K562 (cell line): ENCODE data around the gene SDHAF1. TPM values are rescaled to one million over a fixed set of nuclear protein-coding genes. Genes with fewer than 3 reads are reported as not detected.

Source experiments
- ATAC-seq: fragments of 200-7000 bp; cut with Tn5 transposase; 3 replicates; pipeline ENCODE4 v1.9.1; 2020; ENCODE audit warnings: moderate library complexity
- BruUV-seq: library from RNA; stranded (reverse); fragments of 400-500 nt; replicated peaks from 2 replicates; lab custom pipeline; 2021; lab: Mats Ljungman, UMichigan
- CTCF ChIA-PET: fragments of 300-600 bp; formaldehyde crosslinking; extraction: SDS; loops from one replicate; lab custom pipeline; 2021; ENCODE audit warnings: low intra/inter-chr PET ratio; lab: Yijun Ruan, JAX
- POLR2A ChIA-PET: fragments of 300-600, 350-650 bp; sonication (Branson Sonifier 250); formaldehyde crosslinking; extraction: SDS; loops from one replicate; lab custom pipeline; 2021; ENCODE audit warnings: antibody characterized with exemption, inconsistent platforms; lab: Yijun Ruan, JAX
- DNase-seq, 4 experiments: peaks; one replicate each; pipeline versions ENCODE4 v3.0.0 to v3.0.0-alpha.2; 2011 to 2018; ENCODE audit warnings: low spot score in 3 of 4, mixed read lengths in 3 of 4; ENCODE audit errors: extremely low read depth in 1 of 4
- FAIRE-seq: peaks from 2 replicates; lab custom pipeline; 2011; peaks lifted over from hg19 to GRCh38; lab: Jason Lieb, UNC
- H2AFZ ChIP-seq: 2 replicates; pipeline ENCODE4 v1.6.0; 2011; ENCODE audit warnings: low read depth, low read length, control low read depth, inconsistent platforms
- H3K27ac ChIP-seq: fragments of 200-600 bp; 3 replicates; pipeline ENCODE4 v1.8.0; 2011; ENCODE audit warnings: low read depth, mild to moderate bottlenecking, control low read depth, inconsistent platforms, low read length, moderate library complexity, mixed read lengths; ENCODE audit errors: extremely low read depth
- H3K27me3 ChIP-seq, 2 experiments: fragments of 300-600 bp in 1 of 2; 2 replicates in 1 of 2; 3 replicates in 1 of 2; pipeline versions ENCODE4 v1.6.0 to v1.8.0; 2011; ENCODE audit warnings: inconsistent platforms in 2 of 2, low read length in 2 of 2, mild to moderate bottlenecking in 1 of 2, mixed read lengths in 1 of 2, moderate library complexity in 1 of 2; ENCODE audit not compliant: control insufficient read depth in 2 of 2, insufficient read depth in 2 of 2
- H3K36me3 ChIP-seq: fragments of 300-600 bp; 3 replicates; pipeline ENCODE4 v1.8.0; 2011; ENCODE audit warnings: mild to moderate bottlenecking, low read length, inconsistent platforms; ENCODE audit not compliant: control insufficient read depth, insufficient read depth
- H3K4me1 ChIP-seq, 2 experiments: fragments of 200-600 bp in 1 of 2; replicated peaks in 1 of 2; 2 replicates in 1 of 2; 3 replicates in 1 of 2; pipeline versions ENCODE4 v1.5.1 to v1.8.0; 2011; ENCODE audit warnings: inconsistent platforms in 2 of 2, low read length in 2 of 2, mild to moderate bottlenecking in 1 of 2, mixed read lengths in 1 of 2, moderate library complexity in 1 of 2; ENCODE audit not compliant: control insufficient read depth in 2 of 2, insufficient read depth in 2 of 2
- H3K4me2 ChIP-seq: 2 replicates; pipeline ENCODE4 v1.6.1; 2011; ENCODE audit warnings: low read length, control low read depth, inconsistent platforms, mixed read lengths; ENCODE audit not compliant: insufficient read depth
- H3K4me3 ChIP-seq: fragments of 200-600 bp; sonication (generic), shearing (Covaris generic); 2 replicates; pipeline ENCODE4 v1.5.1; 2016; ENCODE audit warnings: control low read depth, inconsistent platforms
- H3K79me2 ChIP-seq: fragments of 200-600 bp; 3 replicates; pipeline ENCODE4 v1.8.0; 2011; ENCODE audit warnings: low read length, inconsistent platforms; ENCODE audit not compliant: control insufficient read depth, insufficient read depth
- H3K9ac ChIP-seq, 2 experiments: 2 replicates each; pipeline versions ENCODE4 v1.6.0 to v1.6.1; 2011; ENCODE audit warnings: low read depth in 2 of 2, low read length in 2 of 2, control low read depth in 1 of 2, inconsistent platforms in 1 of 2, mild to moderate bottlenecking in 1 of 2, mixed read lengths in 1 of 2; ENCODE audit not compliant: insufficient read depth in 1 of 2
- H3K9me1 ChIP-seq: one replicate; pipeline ENCODE4 v1.6.0; 2011; ENCODE audit warnings: inconsistent platforms, mild to moderate bottlenecking, low read length, moderate library complexity; ENCODE audit not compliant: control insufficient read depth, insufficient read depth
- H3K9me3 ChIP-seq: replicated peaks from 2 replicates; pipeline ENCODE4 v1.5.1; 2011; ENCODE audit warnings: low read depth, low read length, inconsistent platforms; ENCODE audit not compliant: control insufficient read depth, insufficient read depth
- H4K20me1 ChIP-seq: replicated peaks from 2 replicates; pipeline ENCODE4 v1.6.1; 2011; ENCODE audit warnings: low read length, inconsistent platforms, mixed read lengths; ENCODE audit not compliant: control insufficient read depth, insufficient read depth
- CBFA2T2 ChIP-seq: fragments of 450-650 bp; conservative IDR thresholded peaks from 2 replicates; pipeline ENCODE4 v1.6.1; 2017; ENCODE audit warnings: mild to moderate bottlenecking
- DDX20 ChIP-seq: fragments of 450-650 bp; IDR thresholded peaks from 2 replicates; pipeline ENCODE4 v1.6.1; 2016; ENCODE audit warnings: missing genetic modification characterization, low read depth, mild to moderate bottlenecking, missing compliant biosample characterization, moderate library complexity
- DMBX1 ChIP-seq: fragments of 250-450 bp; sonication (Bioruptor Pico); IDR thresholded peaks from 2 replicates; pipeline ENCODE4 v1.8.0; 2022; ENCODE audit warnings: inconsistent platforms, mild to moderate bottlenecking, moderate library complexity, borderline replicate concordance
- EHMT2 ChIP-seq: fragments of 450-650 bp; IDR thresholded peaks from 2 replicates; pipeline ENCODE4 v1.6.1; 2018; ENCODE audit warnings: antibody characterized with exemption
- ETV5 ChIP-seq: sonication (generic); formaldehyde crosslinking; IDR thresholded peaks from 2 replicates; pipeline ENCODE4 v1.4.0; 2020; ENCODE audit warnings: low read depth, mild to moderate bottlenecking, missing genetic modification reagents
- HCFC1 ChIP-seq: IDR thresholded peaks from 2 replicates; pipeline ENCODE4 v1.6.1; 2012; ENCODE audit warnings: low read depth, low read length, improper control_type of control experiment
- HNRNPUL1 ChIP-seq: fragments of 200-400 bp; formaldehyde crosslinking; IDR thresholded peaks from 2 replicates; pipeline ENCODE4 v1.6.1; 2017; ENCODE audit warnings: low read length
- HSF4 ChIP-seq: fragments of 250-450 bp; sonication (Bioruptor Pico); IDR thresholded peaks from 2 replicates; pipeline ENCODE4 v2.1.2; 2022; ENCODE audit warnings: mild to moderate bottlenecking, moderate library complexity, borderline replicate concordance
- NR4A1 ChIP-seq, 2 experiments: fragments of 250-450 bp in 1 of 2; fragments of 450-650 bp in 1 of 2; sonication (Bioruptor Pico) in 1 of 2; IDR thresholded peaks; 2 replicates each; pipeline versions ENCODE4 v1.4.0 to v1.6.1; 2016 to 2020; ENCODE audit warnings: mild to moderate bottlenecking in 2 of 2, missing compliant biosample characterization in 1 of 2, missing genetic modification characterization in 1 of 2, moderate library complexity in 1 of 2
- PRPF4 ChIP-seq: fragments of 200-400 bp; formaldehyde crosslinking; IDR thresholded peaks from one replicate; pipeline ENCODE4 v1.6.1; 2017; ENCODE audit warnings: low read length, low read depth, mild to moderate bottlenecking; ENCODE audit not compliant: insufficient read depth, poor library complexity, severe bottlenecking
- PTRF ChIP-seq: fragments of 450-650 bp; IDR thresholded peaks from 2 replicates; pipeline ENCODE4 v1.6.1; 2016; ENCODE audit warnings: mild to moderate bottlenecking, missing genetic modification characterization, missing compliant biosample characterization
- RBM14 ChIP-seq: fragments of 200-400 bp; formaldehyde crosslinking; IDR thresholded peaks from 2 replicates; pipeline ENCODE4 v1.6.1; 2018; ENCODE audit warnings: low read depth, mild to moderate bottlenecking, low read length, moderate library complexity, borderline replicate concordance; ENCODE audit not compliant: insufficient read depth
- RBM25 ChIP-seq: fragments of 200-400 bp; formaldehyde crosslinking; IDR thresholded peaks from 2 replicates; pipeline ENCODE4 v1.6.1; 2018; ENCODE audit warnings: low read length, low read depth, moderate library complexity; ENCODE audit not compliant: severe bottlenecking
- RFX7 ChIP-seq: fragments of 250-450 bp; sonication (Bioruptor Pico); IDR thresholded peaks from 2 replicates; pipeline ENCODE4 v1.5.1; 2021; ENCODE audit warnings: mild to moderate bottlenecking
- SMAD1 ChIP-seq: fragments of 150-350 bp; IDR thresholded peaks from 2 replicates; pipeline ENCODE4 v1.6.1; 2014; ENCODE audit warnings: low read length, low read depth; ENCODE audit not compliant: partially characterized antibody
- SMARCA5 ChIP-seq: fragments of 450-650 bp; IDR thresholded peaks from 2 replicates; pipeline ENCODE4 v1.6.1; 2016
- TEAD1 ChIP-seq, 2 experiments: fragments of 450-650 bp in 1 of 2; sonication (generic) in 1 of 2; formaldehyde crosslinking; IDR thresholded peaks; 2 replicates each; pipeline versions ENCODE4 v1.4.0 to v1.8.0; 2020 to 2022; ENCODE audit warnings: mild to moderate bottlenecking in 2 of 2, missing genetic modification reagents in 1 of 2
- YY1 ChIP-seq, 3 experiments: IDR thresholded peaks; 2 replicates each; pipeline ENCODE4 v1.6.1; 2011; ENCODE audit warnings: low read length in 2 of 3, mild to moderate bottlenecking in 2 of 3, moderate library complexity in 2 of 3, borderline replicate concordance in 1 of 3, control low read depth in 1 of 3, low read depth in 1 of 3; ENCODE audit not compliant: insufficient read depth in 3 of 3, insufficient replicate concordance in 2 of 3, control insufficient read depth in 1 of 3, insufficient read length in 1 of 3; ENCODE audit errors: extremely low read depth in 1 of 3
- ZFX ChIP-seq: sonication (generic); formaldehyde crosslinking; IDR thresholded peaks from 2 replicates; pipeline ENCODE4 v1.8.0; 2022; ENCODE audit warnings: mild to moderate bottlenecking, missing genetic modification reagents, moderate library complexity
- ZNF408 ChIP-seq: fragments of 250-450 bp; sonication (Bioruptor Pico); IDR thresholded peaks from 2 replicates; pipeline ENCODE4 v1.4.0; 2020; ENCODE audit warnings: low read depth, mild to moderate bottlenecking, moderate library complexity
- ZNF740 ChIP-seq, 3 experiments: fragments of 200-800 bp in 1 of 3; sonication (Bioruptor generic) in 1 of 3; sonication (generic) in 1 of 3; formaldehyde crosslinking in 1 of 3; IDR thresholded peaks; 2 replicates each; pipeline versions ENCODE4 v1.6.1 to v1.8.0; 2016 to 2022; ENCODE audit warnings: mild to moderate bottlenecking in 2 of 3, missing compliant biosample characterization in 2 of 3, missing genetic modification characterization in 2 of 3, missing genetic modification reagents in 1 of 3
- ZZZ3 ChIP-seq: fragments of 450-650 bp; IDR thresholded peaks from 2 replicates; pipeline ENCODE4 v1.6.1; 2016; ENCODE audit warnings: antibody characterized with exemption, mild to moderate bottlenecking, moderate library complexity
- WGBS: fragments of 100-300 bp; shearing (Covaris generic); methylation state at CpG from one replicate; pipeline ENCODE4 v1.1.6; 2016; ENCODE audit warnings: low coverage, mixed read lengths; ENCODE audit not compliant: insufficient coverage; ENCODE audit errors: missing lambda C conversion rate; 5-methylcytosine and 5-hydroxymethylcytosine counted together
- in situ Hi-C: fragments of 300-500 bp; cut with MboI; formaldehyde crosslinking; loops from 4 replicates; pipeline ENCODE4 v1.15.0; 2018; ENCODE audit warnings: inconsistent platforms, mixed read lengths
- intact Hi-C: fragments of 100-400 bp; cut with micrococcal nuclease; formaldehyde crosslinking; loops from 2 replicates; pipeline ENCODE4 v1.14.2; 2022
- polyA plus RNA-seq, 8 experiments: library from polyadenylated mRNA; depleted of rRNA in 4 of 8; stranded (reverse) in 5 of 8; unstranded in 3 of 8; fragments of >200 nt; fragmentation: Nextera tagmentation in 2 of 8; fragmentation: Illumina TruSeq in 1 of 8; extraction: Ambion mirVana in 2 of 8; extraction: Trizol in 1 of 8; gene quantifications; 2 replicates each; pipeline versions ENCODE4 v1.2.1 to v1.2.3, GENCODE V29; 2011 to 2014; ENCODE audit warnings: inconsistent platforms in 1 of 8, missing spikeins in 1 of 8
- total RNA-seq, 7 experiments: library from RNA; depleted of rRNA in 6 of 7; stranded (reverse); fragments of >200 nt in 6 of 7; fragmentation: Illumina TruSeq in 2 of 7; extraction: Trizol in 2 of 7; gene quantifications; 2 replicates each; pipeline versions ENCODE4 v1.2.1 to v1.2.3, GENCODE V29; 2011 to 2021; ENCODE audit warnings: low replicate concordance in 1 of 7

SDHAF1 gene
- total and polyA plus RNA-seq, 9 of the 15 experiments (the other 6 are each of a cell fraction or from before 2014, with no cell fraction given) = 0.42 to 55.7 (median 18.8) TPM

GRCh38 chr19:36001605-36002004 is 6.6 kb downstream of the SDHAF1 start:
- Histone ChIP-seq H3K4me3 (no peak overlapping the region), H3K9ac (no peak overlapping the region), H4K20me1 (peaks cover under 1% of the 10 kb centered on the region; the same call in 1 of the 2 replicates), H3K9me1 (no peaks in the 10 kb centered on the region), H3K79me2 (peaks cover 12% of the 10 kb centered on the region), H3K9me3 (no peaks in the 10 kb centered on the region), H3K4me2 (no peak overlapping the region), H3K27me3 (no peaks in the 10 kb centered on the region), H3K36me3 (peaks cover 26% of the 10 kb centered on the region; the same call in 2 of the 3 replicates), H3K4me1 (peaks cover 1 to 5% of the 10 kb centered on the region in 2 experiments; a peak in 4 of 5 replicates), H2AFZ (no peak overlapping the region), H3K27ac (no peak overlapping the region)
- WGBS = 91% methylated on average over 3 of the region's 3 CpGs
- BruUV-seq = no TSS peak
- ATAC-seq (no peak), FAIRE-seq (no peak), DNase-seq (no peak)
- in situ Hi-C loops (no loop called here), intact Hi-C loops (no loop called here)
- CTCF ChIA-PET = no interaction called here
- POLR2A ChIA-PET = no interaction called here
- TF ChIP-seq PTRF (0 out of 2 replicates have a peak, but pooled peaks have one; percentile 60), CBFA2T2 (no peak), ETV5 (CRISPR knock-in tag) (no peak), DDX20 (tag) (0 out of 2 replicates have a peak, but pooled peaks have one; percentile 55), PRPF4 (no peak), RFX7 (CRISPR knock-in tag) (no peak), SMARCA5 (no peak), HCFC1 (no peak), EHMT2 (no peak), ZNF408 (CRISPR knock-in tag) (no peak), RBM25 (no peak), ZFX (CRISPR knock-in tag) (no peak), ZNF740 (CRISPR knock-in tag; IDR thresholded peaks at IDR 0.05) (no peak), ZNF740 (tag; IDR thresholded peaks at IDR 0.05) (0 out of 4 replicates have a peak, but pooled peaks of 1 of the 2 experiments have one; percentile 24), TEAD1 (CRISPR knock-in tag; IDR thresholded peaks at IDR 0.05) (0 out of 4 replicates have a peak, but pooled peaks of 1 of the 2 experiments have one; percentile 48), NR4A1 (CRISPR knock-in tag; IDR thresholded peaks at IDR 0.05) (no peak), NR4A1 (tag; IDR thresholded peaks at IDR 0.05) (0 out of 2 replicates have a peak, but pooled peaks have one; percentile 61), DMBX1 (peak; percentile 73), HSF4 (CRISPR knock-in tag) (no peak), HNRNPUL1 (no peak), ZZZ3 (no peak), SMAD1 (no peak), YY1 (IDR thresholded peaks at IDR 0.05; ENCODE audit: borderline replicate concordance in 1 of 3, control insufficient read depth in 1 of 3, extremely low read depth in 1 of 3, insufficient read depth in 3 of 3, insufficient read length in 1 of 3, insufficient replicate concordance in 2 of 3, low read depth in 1 of 3, low read length in 2 of 3) (no peak), RBM14 (no peak)
